Inflammatory macrophage treated with lipopolysaccharide for 4 hours (primary cell): ENCODE data around the gene ARHGAP6.
"Not testable (repeated sequence)": the region's sequence is repeated elsewhere in the genome, so short reads cannot be mapped to it uniquely, and the experiment has no call there.

Source experiments
- DNase-seq: peaks from one replicate; pipeline ENCODE4 v3.0.0-alpha.2; 2020

ARHGAP6 gene

DNA sequence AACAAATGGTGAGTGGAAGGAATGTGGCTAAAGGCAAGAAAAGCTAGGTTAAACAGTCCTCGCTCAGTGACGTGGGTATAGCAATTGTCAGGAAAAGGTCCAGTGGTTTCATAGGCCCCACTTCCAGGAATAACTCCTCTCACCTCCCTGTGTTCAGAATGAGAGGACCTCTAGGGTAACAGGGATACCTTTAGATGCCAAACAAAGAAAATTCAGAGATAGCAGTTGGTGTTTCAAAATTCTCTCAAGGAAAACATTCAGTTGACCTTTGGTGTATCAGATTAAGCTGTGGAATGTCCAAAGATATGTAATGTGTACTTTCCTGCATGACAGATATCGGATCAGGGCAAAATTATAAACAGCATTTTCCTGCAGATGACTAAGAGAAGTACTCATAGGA is 155.9 kb downstream of the ARHGAP6 start:
- no peak for DNase-seq

DNA sequence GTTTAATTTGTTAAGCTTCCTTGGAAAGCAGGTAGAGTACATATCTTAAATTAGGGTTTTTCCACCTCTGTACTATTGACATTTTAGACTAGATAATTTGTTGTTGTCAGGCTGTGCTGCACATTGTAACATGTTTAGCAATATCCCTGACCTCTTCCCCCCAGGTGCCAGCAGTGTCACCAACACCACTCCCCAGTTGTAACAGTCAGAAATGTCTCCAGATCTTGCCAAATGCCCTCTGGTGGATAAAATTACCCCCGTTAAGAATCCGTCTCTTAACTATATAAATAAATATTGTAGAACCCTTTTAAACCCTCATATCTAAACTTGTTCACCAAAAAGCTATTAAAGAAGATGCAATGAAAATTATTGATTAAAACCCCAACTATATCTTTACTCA is 161.5 kb downstream of the ARHGAP6 start:
- no peak for DNase-seq

DNA sequence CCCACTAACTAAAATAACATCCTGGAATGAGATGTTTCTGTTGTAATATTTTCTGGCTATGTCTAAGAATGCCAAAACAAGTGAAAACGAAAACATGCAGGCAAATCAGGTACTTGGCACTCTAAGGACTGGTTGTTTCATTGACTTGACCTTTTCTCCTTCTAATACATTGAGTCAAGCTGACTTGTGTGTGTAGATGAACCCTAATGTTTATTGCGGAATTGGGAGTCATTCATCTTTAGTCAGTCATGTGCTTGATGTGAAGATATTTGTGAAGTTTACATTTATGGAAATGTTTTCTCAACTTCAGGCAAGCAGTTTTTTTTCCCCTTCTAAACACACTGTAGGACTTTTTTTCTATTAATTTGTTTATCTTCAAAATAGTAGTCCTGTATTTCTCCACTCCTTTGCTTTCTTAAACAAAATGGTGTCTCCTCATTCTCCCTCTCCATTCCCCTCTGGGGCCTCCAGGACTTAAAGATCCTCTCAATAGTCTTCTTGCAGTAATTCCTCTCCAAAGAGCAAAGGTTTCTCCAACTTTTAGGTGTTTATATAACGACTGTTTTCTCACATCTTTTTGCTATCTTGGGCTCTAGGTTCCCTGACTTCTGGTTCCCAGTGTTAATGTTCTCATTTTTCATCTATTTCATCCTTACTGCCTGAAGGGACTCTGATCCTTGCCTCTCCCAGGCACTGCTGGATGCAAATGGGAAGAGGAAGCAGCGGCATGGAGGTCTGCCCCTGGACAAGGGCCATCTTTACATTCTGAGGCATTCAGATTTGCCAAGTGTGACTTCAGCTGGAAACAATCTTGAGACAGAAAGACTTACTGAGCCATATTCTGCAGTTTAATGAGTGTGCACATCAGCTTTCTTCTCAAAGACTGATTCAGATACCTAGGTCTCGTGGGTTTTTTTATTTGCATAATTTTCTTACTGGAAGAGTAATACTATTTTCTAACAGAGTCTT is 166.4 kb downstream of the ARHGAP6 start:
- DNase-seq, result no peak

DNA sequence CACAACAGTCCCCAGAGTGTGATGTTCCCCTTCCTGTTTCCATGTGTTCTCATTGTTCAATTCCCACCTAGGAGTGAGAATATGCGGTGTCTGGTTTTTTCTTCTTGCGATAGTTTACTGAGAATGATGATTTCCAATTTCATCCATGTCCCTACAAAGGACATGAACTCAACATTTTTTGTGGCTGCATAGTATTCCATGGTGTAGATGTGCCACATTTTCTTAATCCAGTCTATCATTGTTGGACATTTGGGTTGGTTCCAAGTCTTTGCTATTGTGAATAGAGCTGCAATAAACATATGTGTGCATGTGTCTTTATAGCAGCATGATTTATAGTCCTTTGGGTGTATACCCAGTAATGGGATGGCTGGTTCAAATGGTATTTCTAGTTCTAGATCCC is 174.3 kb downstream of the ARHGAP6 start:
- not testable (repeated sequence) for DNase-seq

DNA sequence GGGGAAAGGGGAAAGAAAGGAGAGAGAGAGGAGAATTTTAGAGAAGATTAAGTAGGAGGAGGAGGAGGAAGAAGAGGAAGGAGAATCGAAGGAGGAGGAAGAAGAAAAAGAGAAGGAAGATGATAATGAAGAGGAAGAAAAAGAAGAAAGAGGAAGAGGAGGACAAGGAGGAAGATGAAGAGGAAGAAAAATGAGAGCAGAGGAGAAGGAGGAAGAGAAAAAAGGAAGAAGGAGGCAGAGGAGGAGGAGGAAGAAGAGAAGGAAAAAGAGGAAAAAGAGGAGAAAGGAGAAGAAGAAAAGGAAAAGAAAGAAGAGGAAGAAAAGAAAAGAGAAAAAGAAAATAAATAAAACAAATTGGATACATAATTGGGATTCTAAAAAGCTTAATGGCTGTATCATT is 181.4 kb downstream of the ARHGAP6 start:
- no peak for DNase-seq

DNA sequence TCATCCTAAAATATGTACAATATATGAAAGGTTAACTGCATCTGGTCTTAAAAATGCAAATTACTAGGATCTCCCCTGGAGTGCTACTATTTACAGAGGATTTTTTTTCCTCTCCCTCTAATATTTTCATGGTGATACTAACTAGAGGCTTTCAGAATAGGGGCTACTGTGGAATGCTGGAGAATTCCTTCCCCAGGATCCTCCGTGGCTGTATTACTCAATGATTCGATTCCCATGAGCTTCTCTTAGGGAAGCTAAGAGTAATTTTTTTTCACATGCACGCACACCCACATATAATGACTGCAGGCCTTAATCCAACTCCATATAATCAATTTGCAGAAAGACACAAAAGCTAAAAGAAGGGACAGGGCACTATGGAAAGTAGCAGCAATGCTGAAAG is 184.7 kb downstream of the ARHGAP6 start:
- no peak for DNase-seq

DNA sequence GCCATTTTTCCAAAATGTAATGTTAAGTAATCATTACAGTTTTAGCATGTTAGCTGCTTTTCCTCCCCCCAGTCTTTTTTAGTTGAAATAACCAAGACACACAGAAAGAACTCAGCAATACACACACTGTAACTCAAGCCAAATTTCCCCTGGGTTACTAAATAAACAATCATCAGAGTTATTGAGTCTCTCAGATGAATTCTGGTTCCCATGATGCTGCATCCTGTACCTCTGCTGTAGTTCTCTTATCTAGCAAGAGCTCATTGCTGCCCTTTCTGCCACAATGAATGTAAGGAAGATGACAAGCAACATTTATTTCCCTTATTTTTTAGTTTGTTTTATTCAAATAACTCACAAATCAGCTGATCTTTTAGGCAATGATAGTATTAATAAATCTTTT is 185.1 kb downstream of the ARHGAP6 start:
- DNase-seq, result no peak

DNA sequence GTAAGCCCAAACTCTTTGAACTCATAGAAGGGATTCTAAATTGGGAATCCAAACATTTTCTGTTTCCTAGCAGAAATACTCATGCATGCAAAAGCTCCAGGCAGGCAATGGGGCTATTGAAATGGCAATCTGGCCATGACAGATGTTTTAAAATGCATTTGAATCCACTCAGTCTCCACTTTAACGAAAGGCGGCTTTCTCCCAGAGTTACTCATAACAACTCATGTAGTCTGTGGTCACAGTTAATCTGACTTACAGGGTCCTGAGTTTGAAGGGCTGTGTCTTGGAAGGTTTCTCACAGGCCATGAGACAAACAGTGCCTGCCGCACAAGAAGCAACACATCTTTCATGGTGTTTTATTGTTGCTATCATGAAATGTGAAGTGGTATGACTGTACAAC is 186.8 kb downstream of the ARHGAP6 start:
- DNase-seq, result no peak

DNA sequence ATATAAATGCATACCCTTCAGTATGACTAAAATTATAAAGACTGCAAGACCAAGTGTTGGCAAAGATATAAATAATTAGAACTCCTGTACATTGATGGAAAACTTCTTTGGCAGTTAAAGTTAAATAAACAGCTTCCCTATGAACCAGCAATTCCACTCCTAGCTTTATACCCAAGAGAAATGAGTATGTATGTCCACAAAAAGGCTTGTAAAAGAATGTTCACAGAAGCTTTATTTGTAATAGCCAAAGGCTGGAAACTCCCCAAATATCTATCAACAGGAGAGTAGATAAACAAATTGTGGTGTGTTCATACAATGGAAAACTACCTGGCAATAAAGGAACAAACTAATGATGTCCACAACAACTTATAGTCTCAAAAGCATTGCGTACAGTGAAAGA is 187.7 kb downstream of the ARHGAP6 start:
- no peak for DNase-seq

DNA sequence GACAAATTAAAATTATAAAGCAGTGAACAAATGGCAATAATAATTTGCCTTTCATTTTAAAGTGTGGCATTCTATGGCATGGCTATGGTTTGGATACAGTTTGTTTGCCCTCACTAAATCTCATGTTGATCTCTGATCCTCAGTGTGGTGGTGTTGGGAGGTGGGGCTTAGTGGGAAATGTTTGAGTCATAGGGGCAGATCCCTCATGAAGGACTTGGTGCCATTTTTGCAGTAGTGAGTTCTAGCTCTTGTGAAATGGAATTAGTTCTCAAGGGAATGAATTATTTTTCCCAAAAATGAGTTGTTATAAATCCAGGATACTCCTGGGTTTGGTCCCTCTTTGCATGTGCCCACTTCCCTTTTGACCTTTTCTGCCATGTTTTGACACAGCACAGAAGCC is 191.1 kb downstream of the ARHGAP6 start:
- no peak for DNase-seq

DNA sequence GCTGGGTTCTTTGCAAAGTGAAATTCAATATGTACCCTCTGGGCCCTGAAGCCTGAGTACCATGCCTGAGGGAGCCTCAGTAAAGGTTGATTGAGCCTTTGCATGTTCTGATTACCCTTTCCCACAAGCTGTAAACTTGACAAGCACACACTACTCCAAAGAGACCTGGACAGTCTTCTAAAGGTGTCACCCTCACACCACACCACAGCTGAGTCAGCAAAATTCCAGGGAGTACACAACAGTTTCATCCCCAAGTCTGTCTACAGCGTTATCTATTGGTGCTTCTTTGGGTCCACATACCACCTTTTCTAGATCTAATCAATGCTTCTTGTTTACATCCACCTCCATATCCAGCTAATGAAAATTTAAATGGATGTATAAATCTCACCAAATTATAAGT is 191.7 kb downstream of the ARHGAP6 start:
- DNase-seq, result no peak

DNA sequence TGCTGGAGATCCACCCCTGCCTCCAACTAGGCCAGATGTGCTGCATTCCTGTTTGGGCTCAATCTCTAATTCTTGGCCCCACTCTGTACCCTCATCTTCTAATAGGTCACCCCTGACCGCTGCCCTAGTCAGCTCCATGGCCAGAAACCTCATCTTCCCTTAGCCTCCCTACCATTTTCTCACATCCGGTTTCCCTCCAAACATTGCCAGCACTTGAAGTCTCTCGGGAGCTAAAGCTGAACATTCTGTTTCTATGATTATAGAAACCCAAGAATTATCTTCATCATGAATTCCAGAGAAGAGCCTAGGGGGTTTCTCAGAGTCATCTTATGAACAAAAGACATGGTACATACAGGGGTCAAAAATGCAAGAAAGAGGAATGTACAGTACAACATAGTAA is 192.8 kb downstream of the ARHGAP6 start:
- DNase-seq, result no peak

DNA sequence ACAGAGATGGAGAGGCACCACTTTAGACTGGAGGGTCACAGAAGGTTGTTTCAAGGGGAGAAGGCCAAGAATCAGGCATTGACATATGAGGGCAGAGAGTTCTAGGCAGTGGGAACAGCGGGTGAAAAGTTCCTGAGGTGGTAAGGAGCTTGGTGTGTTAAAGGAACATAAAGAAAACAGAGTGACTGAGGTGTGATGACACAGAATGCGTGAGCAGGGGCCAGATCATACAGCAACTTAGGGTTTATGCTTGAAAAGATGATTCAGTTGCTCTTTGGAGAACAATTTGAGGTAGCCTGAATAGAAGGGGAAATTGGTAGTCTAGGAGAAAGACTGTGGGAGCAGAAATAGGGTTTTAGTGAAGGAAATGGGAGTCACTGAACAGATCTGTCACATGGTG is 193.3 kb downstream of the ARHGAP6 start:
- no peak for DNase-seq

DNA sequence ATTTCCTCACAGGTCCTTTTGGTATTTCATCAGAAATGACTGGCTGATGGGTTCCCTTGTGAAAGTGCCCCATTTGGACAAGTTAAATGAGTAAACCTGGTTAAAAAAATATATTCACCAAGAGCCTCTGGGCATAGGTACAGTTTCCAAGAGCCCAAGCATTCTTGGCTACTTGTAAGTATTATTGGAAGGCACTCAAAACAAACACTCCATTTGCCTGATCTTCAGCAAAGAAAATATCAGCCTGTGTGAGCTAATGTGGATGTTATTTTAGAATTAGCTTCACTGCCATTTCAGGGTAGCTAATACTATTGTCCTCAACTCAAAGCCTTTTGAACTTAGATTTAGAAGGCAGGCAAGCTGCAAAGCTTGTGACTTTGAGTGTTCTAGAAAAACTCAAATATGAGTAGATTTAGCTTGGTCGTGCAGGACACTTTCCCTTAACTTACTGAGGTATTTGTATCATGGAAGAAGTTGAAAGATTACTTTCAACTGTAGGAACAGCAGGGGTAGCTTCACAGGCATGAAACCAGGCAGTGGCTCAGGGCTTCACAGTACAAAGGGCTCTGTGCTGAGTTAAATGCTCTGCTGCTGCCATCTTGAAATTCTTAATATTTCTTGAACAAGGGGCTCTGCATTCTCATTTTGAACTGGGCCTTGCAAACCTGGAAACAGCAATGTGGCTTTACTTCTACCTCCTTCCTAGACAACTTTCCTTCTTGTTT is 195.3 kb downstream of the ARHGAP6 start:
- no peak for DNase-seq

DNA sequence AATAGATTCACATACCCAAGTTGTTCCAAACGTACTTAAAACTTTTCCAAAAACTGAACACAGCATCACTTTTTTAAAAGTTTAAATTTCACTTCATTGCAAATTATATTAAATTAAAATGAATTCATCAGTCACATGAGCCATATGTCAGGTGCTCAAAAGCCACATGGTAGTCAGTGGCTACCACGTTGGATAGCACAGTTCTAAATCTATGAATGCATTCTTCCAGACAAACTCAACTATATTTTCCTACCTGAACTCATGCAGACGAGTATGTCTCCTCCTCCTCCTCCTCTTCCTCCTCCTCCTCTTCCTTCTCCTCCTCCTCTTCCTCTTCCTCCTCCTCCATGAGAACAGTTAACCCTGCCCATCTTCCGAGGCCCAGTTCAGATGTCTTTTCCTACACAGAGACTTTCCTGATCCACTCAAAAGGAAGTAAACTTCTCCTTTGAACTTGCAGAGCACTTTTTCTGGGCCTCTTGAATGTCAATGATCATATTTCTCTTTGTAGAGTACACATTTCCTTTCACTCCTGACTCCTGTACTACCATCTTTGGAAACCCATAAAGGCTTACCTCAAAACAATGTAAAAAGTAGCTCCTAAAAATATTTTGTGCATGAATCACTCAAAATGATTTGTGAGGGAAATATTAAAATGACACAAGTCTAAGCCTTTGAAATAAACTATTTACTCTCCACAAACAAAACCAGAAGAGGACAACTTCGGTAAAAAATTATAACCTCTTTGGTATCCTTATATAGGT is 199.9 kb downstream of the ARHGAP6 start:
- DNase-seq, result no peak

DNA sequence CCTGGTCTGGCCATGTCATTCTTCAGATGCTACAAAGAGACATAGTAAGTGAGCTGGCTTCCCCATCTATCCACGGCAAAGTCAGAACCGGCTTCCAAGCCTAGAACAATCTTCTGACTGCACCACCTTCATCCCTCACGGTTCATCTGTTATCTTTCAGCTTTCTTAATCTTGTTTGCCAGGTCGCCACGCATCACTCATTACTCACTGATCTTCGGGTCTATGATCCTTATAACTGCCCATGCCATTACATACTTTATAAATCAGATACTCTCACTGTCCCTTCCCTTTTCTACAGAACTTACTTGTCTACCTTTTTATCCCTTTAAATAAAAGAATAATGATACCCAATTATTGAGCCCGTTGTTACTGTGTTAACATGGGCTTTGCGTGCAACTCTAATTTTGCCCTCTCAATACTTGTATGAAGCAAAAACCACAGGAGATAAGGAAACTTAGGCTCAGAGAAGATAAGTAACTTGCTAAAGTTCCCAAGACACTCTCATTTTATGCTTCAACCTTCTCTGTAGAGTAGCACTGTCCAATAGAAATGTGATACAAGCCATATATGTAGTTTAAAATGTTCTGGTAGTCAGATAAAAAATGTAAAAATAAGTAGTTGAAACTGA is 200.8 kb downstream of the ARHGAP6 start:
- no peak for DNase-seq

DNA sequence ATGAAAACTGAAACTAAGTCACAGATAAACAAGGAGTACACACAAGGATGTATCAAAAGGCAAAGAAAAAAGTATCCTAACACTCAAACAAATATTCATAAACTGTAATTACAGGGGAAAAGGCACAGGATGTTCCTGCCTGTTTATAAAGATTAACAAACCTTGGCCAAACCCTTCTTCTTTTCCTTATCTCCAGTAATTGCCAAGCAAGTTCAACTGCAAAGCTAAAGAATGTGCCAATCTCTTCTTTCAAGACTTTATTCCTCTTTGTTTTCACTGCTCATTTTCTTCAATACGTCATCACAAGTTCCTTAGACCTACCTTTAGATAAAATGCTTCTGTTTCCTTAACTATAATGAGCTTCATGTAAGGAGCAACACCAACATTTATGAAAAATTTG is 201.3 kb downstream of the ARHGAP6 start:
- no peak for DNase-seq

DNA sequence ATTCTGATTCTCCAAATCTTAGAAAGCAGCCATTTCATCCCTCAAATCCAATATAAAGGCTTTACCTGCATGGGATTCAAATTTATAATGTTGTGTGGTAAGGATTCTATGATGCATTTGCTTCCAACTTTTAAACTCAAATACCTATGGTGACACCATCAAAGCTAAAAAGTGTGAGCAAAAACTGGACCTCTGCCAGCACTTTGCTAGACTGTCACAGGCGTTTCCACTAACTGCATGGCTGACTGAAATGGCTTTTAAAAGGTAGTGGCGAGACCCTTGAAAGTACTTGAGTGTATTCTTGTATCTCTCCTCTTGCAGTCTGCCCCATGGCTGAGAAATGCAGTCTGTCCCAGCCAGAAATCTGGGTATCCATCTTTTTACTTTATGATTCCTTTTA is 203.1 kb downstream of the ARHGAP6 start:
- DNase-seq, result no peak

DNA sequence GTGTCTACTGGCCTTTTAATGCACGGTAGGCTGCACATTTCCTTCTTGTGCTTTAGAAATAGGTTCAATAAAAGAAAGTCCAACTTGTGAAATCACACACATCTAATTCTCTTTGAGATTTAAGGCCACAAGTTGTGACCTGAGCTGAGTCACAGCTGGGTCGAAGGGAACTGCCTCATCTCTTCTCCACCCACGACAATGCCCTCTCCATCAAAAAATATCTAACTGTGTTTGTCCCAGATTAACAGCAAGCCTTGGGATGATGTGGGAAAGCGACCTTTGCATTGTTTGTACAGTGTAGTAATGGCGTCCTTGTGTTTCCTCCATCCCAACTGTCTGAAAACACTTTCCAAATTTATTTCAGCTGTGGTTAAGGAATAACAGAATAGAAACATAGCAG is 203.6 kb downstream of the ARHGAP6 start:
- DNase-seq, result no peak

DNA sequence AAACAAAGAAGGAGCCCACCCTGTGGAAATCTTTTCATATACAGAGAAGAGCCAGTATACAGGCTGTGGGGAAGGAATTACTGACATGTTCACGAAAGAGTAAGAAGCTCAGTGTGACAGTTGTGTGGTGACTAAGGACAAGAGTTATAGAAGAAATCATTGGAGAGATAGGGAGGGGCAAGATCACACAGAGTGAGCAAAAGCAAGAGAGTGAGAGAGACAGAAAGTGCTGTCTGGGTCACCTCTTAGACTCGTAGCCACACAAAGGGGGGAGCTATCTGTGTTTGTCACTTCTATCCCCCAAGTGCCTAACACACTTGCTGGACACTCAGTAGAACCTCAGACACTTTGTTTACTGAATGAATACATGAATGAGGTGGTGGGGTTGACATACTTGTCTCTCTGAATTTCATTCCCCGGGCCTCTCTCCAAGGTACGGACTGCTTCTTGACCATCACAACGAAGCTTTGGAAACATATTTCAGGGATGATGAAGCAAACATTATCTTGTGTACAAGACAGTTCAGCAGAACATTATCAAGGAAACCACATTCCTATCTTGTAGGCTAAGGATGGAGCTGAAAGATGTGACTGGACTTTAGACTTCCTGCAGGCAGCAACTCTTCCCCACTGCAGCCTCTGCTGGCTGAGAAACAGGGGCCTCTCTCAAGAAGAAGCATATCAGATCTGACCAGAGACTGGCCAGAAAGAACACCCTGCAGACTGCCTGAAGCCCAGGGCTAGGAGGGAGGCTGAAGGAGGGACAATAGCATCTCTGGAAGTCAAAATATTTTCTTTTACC is 204.3 kb downstream of the ARHGAP6 start:
- no peak for DNase-seq

DNA sequence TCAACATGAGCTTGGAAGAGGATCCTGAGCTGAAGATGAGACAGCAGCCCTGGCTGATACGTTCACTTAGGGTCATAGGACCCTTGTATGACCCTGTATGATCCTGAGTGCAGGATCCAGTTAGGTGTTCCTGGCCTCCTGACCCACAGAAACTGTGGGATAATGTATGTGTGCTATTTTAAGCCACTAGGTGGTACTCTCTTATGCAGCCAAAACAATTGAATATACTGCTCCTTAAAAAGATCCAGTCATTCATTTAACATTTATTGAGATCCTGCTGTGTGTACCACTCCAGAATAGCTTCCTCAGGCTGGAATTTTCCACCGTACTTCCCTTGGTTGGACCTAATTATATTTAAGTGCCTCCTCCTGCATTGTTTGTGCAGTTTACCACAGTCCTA is 205.4 kb downstream of the ARHGAP6 start:
- no peak for DNase-seq

DNA sequence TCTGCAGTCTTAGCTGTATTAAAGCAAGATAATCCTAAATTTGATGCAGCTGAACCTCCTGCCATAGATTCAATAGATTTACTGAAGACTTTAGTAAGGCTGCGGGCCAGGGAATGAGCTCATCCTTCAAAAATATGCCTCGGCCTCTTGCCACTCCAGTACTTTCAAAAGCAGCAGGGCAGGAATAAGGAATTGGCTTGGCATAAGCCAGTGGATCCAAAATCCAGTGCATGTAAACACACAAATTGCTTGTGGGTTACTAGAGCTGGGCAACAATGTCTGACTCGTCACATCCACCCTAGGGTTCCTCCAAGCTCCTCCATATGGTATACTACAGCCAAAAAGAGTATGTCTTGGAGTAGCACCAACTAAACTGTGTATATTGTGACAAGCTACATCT is 207.6 kb downstream of the ARHGAP6 start:
- DNase-seq, result no peak
